Activated gamma-delta T cell treated with Interleukin-2 at 50 U/mL for 16 hours (primary cell): ENCODE data around the gene GET4.

ENCODE experiments used
- DNase-seq: peaks from one replicate; pipeline ENCODE4 v3.0.0-alpha.2; 2020

GET4 gene

DNA sequence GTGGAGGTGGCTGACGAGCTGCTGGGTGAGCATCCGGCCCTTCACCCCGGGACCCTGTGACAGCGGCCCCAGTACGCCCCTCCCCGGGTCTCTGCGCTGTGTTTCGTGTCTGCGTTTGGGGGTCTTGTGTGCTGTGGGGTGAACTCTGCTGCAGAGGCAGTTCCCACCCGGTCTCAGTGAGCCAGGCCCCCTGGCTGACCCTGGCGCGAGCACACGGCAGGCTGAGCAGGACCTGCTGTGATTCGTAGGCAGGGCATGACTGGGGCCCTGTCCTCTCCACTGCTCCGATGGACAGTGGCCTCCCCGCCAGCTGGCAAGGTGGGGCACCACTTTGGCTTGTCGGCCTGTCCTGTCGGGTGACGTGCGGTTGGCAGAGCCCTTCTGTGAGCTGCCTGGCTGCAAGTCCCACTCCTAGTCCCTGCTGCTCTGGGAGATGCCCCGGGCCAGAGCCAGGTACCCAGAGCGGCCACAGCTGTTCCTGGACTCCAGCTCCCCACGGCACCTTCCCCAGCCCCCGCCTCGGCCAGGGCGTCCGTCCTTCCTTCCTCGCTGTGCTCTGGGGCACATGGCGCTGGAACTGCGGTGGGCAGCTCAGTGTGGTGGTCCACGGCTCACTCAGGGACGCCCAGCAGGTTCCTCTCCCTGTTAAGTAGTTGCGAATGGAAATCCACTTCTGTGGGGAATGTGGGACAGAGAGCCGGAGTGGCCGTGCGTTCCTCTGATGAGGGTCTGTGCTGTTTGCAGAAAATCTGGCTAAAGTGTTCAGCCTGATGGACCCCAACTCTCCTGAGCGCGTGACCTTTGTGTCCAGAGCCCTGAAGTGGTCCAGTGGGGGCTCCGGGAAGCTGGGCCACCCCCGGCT is 10.5 kb downstream of the GET4 start:
- DNase-seq = no peak

DNA sequence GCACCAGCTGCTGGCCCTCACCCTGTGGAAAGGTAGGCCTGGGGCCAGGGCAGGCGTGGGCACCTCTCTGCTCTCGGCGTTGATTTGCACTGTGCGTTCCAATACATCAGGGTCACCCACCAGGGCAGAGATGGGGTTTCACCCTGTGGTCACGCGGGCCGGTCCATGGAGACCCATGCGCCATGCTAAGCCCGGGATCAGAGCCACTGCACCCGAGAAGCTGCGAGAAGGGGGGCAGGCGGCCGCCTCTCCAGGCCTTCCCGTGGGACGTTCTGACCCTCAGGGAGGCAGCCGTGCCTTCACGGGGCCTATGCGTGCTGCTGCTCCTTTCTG is 11.1 kb downstream of the GET4 start:
- no peak for DNase-seq

DNA sequence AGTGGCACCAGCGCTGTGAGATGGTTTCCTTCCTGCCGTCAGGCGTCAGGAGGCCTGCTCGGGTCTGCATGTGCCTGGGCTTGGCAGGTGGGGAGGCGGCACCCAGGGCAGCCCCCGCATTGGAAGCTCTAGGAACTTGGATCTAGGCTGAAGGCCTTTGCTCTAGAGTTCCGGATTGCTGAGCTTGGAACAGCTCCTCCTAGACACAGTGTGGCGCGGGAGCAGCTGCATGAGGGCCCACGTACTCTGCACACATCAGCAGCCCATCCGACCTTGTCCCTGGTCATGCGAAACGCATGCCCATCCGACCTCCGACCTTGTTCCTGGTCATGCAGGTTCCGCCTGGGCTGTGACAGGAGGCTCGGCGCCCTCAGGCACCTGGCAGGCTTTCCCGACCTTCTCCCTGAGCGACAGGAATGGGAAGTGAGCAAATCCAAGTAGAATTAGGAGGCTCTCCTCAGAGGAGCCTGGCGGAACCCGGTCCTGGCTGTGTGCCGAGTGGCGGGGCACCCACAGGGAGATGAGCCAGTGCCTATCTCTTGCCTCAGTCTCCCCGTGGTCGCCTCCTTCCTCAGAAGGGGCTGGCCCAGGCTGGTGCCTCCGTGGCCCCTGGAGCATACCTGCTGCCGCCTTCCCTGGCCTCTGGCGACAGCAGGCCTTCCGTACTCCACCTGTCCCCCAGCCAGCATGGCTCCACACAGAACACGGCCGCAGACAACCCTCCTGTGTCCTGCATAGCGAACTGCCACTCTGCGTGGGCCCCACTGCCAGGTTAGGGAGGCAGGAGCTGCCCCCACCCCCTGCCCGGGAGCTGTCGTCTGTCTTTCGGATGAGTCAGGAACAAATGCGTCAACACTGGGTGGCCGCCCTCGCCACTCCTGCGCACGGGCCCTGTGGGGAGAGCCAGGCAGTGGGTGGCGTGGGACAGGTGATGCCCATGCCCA is 12.0 kb downstream of the GET4 start:
- no peak for DNase-seq

GRCh38 chr7:889025-889390 is 12.7 kb downstream of the GET4 start:
- DNase-seq = no peak

- no peak for DNase-seq
These were observed 13.0 kb downstream of the GET4 start for GRCh38 chr7:889391-889790.

DNA sequence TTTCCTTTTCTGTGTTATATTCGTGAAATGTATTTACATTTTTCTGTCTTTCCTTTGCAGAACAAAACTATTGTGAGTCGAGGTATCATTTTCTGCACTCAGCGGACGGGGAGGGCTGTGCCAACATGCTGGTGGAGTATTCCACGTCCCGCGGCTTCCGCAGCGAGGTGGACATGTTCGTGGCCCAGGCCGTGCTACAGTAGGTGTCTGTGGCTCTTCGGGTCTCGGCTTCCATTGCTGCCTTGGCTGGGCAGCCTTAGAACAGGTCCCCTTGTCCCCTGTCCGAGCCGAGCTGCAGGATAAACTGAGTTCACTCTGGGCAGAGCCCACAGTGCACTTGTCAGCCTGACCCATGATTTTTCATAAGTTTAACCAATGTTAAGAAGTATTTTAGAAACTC is 14.5 kb downstream of the GET4 start:
- no peak for DNase-seq

GRCh38 chr7:891291-891690 is 14.9 kb downstream of the GET4 start:
- DNase-seq = no peak

DNA sequence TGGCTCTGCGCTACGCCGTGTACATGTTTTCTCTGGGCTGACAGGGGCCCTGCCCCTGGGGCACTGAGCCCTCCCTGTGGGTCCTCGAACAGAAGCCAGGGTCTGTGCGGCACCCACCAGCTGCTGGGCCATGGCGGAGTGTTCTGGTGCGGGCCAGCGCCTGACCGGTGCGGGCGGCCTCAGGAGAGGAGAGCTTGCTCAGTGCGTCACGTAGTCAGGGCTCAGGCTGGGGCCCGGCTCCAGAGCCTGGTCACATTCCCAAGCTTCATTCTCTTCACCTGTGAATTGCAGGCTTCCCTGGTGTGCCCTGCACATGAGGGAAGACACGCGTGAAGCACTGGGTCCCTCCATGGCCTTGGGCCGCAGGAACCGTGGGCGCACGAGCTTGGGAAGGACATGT is 15.5 kb downstream of the GET4 start:
- DNase-seq = no peak

DNA sequence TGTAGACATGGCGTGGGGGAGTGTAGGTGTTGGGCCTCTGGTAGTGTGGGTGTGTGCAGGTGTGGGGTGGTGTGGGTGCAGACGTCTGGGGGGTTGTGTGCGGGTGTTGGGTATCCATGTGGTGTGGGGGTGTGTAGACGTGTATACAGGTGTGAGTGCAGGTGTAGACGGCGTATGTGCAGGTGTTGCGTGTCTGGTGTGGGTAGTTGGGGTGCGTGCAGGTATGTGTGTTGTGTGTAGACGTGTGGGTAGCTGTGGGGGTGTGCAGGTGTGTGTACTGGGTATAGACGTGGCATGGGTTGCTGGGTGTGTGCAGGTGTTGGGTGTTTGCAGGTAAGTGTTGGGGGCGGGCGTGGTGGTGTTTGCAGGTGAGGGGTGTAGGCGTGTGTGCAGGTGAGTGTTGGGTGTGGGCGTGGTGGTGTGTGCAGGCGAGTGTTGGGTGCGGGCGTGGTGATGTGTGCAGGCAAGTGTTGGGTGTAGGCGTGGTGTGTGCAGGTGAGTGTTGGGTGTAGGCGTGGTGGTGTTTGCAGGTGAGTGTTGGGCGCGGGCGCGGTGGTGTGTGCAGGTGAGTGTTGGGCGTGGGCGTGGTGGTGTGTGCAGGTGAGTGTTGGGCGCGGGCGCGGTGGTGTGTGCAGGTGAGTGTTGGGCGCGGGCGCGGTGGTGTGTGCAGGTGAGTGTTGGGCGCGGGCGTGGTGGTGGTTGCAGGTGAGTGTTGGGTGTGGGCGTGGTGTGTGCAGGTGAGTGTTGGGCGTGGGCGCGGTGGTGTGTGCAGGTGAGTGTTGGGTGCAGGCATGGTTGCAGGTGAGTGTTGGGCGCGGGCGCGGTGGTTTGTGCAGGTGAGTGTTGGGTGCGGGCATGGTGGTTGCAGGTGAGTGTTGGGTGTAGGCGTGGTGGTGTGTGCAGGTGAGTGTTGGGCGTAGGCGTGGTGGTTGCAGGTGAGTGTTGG is 16.6 kb downstream of the GET4 start:
- DNase-seq = no peak

DNA sequence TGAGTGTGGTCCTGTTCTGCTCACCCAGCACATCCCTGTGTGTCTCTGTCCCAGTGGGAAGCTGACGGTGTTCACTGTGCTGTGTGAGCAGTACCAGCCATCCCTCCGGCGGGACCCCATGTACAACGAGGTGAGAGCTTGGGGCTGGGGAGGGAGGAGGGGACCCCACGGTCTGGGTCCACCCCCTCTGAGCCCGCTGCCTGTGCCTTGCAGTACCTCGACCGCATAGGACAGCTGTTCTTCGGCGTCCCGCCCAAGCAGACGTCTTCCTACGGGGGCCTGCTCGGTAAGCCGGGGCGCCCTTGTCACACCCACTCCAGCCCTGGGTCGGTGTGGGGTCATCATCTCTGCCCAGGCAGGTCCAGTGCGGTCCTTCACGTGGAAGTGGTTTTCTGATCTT is 17.3 kb downstream of the GET4 start:
- no peak for DNase-seq

DNA sequence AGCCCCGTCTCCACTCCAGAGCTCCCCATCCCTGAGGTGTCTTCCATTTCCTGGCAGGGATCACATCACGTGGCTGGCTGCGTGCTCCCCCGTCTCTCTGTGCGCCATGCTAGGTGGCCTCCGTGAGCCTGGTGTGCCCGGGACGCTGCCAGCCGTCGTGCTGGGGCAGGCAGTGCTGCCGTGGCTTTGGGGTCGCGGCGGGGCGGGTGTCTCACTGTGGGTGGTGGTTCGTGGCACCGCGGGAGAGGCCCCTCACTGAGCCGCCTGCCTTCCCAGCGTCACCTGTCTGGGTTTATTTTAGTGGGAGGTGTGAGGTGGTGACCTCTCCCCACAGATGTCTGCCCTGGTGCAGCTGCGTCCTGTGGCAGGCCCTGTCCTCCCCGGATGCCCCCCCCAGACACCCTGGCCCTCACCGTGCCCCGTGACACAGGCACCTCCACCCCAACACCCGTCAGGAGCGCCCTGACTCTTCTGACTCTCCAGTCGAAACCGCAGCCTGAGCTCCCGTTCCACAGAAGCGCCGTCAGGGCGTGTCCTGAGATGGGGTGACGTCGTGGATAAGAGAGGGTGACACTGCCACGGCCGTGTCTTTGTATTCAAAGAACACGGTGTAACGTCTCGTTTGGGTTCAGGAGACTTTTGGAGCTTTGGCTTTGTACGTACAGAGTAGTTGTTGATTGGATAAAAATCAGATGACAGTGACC is 18.0 kb downstream of the GET4 start:
- DNase-seq = no peak

DNA sequence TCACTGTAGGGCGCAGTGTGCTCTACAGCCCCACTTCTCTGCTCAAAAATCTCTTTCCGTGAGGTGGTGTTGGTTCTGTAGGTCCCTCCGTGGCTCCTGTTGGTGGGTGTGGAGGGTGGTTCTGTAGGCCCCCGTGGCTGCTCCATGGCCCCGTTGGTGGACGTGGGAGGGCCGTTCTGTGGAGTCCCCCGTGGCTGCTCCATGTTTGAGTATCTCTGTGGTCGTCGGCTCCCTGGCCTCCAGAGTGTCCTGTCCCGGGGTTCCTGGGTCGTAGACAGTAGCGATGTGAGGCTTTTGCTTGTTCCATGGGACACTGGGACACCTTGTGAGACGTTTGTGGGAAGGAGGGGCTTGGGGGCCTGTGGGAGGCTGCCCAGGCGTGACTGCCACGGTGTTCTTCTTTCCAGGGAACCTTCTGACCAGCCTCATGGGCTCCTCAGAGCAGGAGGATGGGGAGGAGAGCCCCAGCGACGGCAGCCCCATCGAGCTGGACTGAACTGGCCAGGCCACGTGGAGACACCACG is 18.6 kb downstream of the GET4 start:
- no peak for DNase-seq

DNA sequence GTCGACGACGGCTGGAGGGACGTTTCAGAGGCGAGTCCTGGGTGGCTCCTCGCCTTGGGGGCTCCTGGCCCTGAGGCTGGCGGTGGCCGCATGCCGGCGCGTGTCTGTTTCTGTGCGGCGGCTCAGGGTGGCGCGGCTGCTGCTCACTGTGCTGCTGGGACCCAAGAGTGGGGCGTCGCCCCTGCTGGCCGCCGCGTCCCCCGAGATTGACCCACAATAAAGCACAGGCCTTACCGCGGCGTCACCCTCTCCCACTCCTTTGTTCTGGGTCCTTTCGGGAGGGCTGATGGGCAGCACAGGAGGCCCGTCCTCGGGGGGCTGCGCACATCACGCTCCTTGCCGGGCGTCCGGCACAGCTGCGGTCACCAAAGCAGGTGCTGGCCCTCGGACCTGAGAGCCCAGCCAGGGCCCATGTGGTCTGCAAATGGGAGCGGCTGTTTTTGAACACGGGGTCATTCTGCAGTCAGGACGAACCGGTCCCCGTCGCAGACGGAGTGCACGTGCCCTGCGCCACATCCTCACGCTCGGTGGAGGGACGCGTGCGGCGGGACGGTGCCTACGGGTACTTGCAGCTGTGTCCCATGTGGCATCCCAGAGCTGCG is 19.2 kb downstream of the GET4 start:
- no peak for DNase-seq

DNA sequence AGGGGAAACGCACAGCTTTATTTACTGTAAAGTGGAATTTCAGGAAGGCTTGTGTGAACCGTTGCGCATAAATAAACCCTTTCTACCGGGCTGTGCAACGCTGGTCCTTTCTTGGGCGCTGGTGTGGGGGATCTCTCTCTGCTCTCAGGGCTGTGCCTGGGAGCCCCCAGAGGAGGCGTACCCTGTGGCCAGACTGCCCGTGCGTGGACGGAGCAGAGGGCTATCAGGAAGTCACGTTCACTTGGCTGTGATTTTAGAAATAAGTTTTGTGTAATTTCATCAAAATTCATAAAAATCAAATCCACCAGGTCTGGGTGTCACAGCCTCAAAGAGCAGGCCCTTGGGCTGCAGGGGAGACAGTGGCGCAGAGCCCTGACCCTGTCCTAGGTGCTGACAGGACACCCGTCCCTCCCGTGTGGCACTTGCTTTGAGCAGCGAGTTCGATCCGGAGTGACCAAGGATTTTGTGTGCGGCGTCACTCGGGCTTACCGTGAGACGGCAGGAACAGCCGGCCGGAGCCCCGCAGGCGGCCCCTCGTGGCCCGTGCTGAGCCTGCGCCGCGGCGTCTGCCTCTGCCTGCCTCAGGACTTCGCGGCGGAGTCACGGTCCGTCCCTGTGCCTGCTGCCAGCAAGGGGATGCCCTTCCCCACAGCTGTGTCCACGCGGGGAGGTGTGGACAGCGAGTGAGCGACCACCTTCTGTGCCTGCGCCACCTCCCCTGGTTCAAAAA is 20.2 kb downstream of the GET4 start:
- no peak for DNase-seq

DNA sequence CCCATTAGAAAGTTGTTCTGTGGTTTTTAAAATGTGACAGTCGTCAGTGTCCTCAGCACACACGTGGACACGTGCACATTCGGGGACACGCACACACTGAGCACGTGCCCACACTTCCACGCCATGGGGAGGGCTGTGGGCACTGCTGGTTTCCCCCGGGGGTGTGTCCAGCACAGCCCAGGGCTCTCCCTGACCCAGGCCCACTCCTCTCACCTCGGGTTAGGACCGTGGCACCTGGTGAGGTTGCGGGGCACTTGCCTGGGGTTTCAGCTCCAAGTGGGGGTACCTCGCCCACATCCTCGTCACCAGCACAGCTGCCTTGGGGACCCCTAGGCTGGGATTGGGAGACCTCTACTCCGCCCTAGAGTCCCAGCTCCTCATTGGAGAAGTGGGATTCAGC is 20.7 kb downstream of the GET4 start:
- no peak for DNase-seq

GRCh38 chr7:897771-898376 is 21.5 kb downstream of the GET4 start:
- no peak for DNase-seq

DNA sequence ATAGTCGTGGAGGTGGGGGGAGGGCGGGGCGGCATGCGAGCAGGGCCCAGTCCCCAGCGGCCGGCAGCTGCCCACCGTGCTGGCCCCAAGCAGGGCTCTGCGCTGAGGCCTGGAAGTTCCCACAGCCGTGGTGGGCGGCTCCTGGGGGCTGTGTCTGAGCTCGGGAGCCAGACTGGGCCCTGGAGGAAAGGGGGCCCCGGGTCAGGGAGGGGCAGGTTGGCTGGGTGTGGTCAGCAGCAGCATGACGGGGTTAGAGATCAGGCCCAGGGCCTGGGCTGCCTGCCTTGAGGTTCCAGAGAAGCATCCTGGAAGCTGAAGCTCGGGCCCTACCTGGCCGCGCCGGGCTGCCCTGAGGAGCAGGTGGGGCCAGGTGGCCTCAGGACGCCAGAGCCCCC is 22.1 kb downstream of the GET4 start:
- DNase-seq = no peak

GRCh38 chr7:898855-899681 is 22.7 kb downstream of the GET4 start:
- DNase-seq = no peak

GRCh38 chr7:899806-900205 is 23.5 kb downstream of the GET4 start:
- DNase-seq = no peak
